Mucosa of gallbladder (tissue), 1 donor: ENCODE measurements around the gene ZDHHC14. TPM values are rescaled to one million over a fixed set of nuclear protein-coding genes. Genes with fewer than 3 reads are reported as not detected.
"Not testable (repeated sequence)": the region's sequence is repeated elsewhere in the genome, so short reads cannot be mapped to it uniquely, and the experiment has no call there.

ENCODE experiments used
- DNase-seq: peaks from one replicate; pipeline ENCODE4 v3.0.0-alpha.2; 2020; ENCODE audit warnings: low spot score
- total RNA-seq: library from RNA; stranded (reverse); gene quantifications from one replicate; pipeline ENCODE4 v1.2.1, GENCODE V29; 2021
- donor health status: DM: no; HTN: no; CAD: no.

ZDHHC14 gene
- 17.8 TPM for total RNA-seq

GRCh38 chr6:157380779-157381561 is at the start of gene ZDHHC14:
ZDHHC14 (plus strand) TSS chr6:157381190.
- peak; percentile 90 for DNase-seq

DNA sequence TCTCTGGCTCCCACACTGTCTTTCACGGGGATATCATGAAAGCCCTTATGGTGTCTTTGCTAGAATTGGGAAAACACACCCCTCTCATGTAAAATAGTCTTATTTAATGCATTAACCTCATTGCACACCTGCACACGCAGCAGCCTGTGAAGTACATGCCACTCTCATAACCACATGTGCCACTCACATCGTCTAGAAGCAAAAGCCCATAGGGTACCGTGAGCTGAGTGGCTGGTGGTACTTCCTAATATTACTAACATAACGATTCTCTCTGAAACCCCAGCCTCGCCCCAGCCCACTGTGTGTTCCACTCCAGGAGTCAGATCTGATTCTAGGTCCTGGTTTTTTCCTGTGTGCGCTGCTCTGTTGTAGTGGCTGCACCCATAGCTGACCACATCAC is 48.2 kb upstream of the ZDHHC14 start:
- DNase-seq = no peak

GRCh38 chr6:157333537-157333936 is 47.5 kb upstream of the ZDHHC14 start:
- DNase-seq = no peak

DNA sequence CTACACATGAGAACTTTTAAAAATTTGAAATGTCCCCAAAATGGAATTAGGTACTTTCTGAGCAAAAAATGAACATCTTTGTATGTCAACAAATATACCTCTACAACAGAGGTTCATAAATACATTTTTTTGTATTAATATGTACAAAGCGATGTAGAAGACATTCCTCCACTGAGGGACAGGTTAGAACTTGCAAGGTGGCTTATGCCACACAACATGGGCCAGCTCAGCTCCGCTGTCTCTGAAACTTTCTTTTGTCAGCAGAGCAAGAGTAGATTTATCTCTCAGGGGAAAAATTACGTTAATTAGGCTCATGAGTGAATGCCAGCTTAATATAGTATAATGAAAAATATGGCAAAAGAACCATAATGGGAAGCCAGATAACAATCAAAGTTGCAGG is 47.0 kb upstream of the ZDHHC14 start:
- no peak for DNase-seq

- DNase-seq = no peak
Observed at GRCh38 chr6:157335829-157336228, 45.2 kb upstream of the ZDHHC14 start.

- DNase-seq = not testable (repeated sequence)
Observed at GRCh38 chr6:157337276-157337675, 43.7 kb upstream of the ZDHHC14 start.

- no peak for DNase-seq
Observed at GRCh38 chr6:157337751-157338150, 43.2 kb upstream of the ZDHHC14 start.

DNA sequence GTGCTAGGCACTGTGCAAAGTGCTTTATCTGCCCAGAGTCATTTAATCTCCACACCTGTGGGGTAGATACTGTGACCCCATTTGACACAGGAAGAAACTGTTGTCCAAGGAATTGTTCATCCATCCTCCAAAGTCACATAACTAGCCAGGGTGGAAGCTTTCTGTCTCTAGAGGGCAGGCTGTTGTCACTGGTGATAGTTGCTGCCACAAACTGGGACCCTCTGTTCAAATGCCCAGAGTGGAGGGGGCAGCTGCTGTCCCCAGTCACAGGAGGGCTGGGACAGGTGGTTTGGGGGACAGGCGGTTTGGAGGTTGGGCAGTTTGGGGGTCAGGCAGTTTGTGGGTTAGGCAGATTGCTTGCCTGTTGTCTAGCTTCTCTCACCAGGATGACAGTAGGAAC is 41.6 kb upstream of the ZDHHC14 start:
- DNase-seq = no peak

DNA sequence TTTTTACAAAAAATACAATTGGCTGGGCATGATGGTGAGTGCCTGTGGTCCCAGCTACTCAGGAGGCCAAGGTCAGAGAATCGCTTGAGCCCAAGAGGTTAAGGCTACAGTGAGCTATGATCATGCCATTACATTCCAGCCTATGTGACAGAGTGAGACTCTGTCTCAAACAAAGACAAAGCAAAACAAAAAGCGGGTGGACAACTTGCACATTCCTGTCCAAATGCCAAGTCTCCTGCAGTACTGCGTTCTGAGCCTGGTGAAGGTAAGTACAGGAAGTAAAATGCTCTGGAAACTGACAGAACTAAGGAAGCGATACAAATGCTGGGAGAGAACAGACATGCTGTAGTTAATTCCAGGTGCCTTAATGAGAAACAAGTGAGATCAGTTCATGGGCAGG is 37.3 kb upstream of the ZDHHC14 start:
- no peak for DNase-seq

DNA sequence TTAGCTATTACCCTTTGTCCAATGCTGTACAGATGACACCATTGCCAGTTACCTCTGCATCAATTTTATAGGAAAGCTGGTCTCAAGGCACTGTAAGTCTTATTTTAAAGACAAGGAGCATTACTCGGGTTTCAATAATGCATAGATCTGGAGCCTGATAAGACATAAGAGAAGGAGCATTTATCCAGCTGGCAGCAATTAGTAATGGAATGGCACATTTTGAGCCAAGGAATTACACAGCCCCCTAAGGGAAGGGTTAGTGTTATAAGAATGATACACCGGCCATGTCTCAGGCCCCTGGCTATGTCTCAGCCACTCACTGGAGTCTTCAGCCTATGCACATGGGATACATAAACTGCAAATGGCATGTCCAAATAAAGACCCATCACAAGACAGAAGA is 34.6 kb upstream of the ZDHHC14 start:
- no peak for DNase-seq

GRCh38 chr6:157358287-157358686 is 22.7 kb upstream of the ZDHHC14 start:
- DNase-seq = no peak

DNA sequence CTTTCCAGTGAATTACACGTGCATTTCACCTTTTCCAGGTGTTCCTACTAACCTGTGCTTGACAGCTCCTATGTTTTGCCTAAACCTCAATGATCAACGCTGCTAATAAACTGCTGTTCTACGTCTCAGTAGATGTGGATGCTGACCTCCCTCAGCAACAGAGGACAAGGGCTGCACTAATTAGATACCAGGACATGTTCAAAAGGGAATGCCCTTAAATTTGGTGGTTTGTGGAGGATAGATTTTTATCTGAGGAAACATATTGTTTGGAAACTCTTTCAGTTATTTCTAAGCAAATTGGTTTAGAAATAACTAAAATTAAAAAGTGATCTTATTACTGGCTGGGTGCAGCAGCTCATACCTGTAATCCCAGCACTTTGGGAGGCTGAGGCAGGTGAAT is 19.1 kb upstream of the ZDHHC14 start:
- DNase-seq = no peak

- no peak for DNase-seq
Observed at GRCh38 chr6:157364705-157365104, 16.3 kb upstream of the ZDHHC14 start.

DNA sequence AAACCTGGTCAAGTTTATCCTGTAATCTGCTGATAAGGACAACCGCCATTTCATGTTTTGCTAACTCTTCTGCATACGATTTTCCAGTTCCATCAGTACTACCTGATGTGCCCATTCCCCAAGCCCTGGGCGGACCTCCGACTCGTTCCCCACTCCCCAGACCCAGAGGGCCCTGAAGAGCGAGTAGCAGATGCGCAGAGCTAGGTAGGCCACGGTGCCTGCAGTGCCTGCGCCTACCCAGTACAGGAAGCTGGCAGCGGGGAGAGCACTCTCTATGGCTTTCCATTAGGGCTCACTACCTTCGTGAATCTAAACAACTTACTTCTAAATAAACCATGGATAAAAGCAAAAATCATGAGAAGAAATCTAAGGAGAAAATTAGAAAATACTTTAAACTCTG is 14.3 kb upstream of the ZDHHC14 start:
- no peak for DNase-seq

- DNase-seq = no peak
Observed at GRCh38 chr6:157368359-157369049, 12.5 kb upstream of the ZDHHC14 start.

- no peak for DNase-seq
Observed at GRCh38 chr6:157370755-157371154, 10.2 kb upstream of the ZDHHC14 start.

DNA sequence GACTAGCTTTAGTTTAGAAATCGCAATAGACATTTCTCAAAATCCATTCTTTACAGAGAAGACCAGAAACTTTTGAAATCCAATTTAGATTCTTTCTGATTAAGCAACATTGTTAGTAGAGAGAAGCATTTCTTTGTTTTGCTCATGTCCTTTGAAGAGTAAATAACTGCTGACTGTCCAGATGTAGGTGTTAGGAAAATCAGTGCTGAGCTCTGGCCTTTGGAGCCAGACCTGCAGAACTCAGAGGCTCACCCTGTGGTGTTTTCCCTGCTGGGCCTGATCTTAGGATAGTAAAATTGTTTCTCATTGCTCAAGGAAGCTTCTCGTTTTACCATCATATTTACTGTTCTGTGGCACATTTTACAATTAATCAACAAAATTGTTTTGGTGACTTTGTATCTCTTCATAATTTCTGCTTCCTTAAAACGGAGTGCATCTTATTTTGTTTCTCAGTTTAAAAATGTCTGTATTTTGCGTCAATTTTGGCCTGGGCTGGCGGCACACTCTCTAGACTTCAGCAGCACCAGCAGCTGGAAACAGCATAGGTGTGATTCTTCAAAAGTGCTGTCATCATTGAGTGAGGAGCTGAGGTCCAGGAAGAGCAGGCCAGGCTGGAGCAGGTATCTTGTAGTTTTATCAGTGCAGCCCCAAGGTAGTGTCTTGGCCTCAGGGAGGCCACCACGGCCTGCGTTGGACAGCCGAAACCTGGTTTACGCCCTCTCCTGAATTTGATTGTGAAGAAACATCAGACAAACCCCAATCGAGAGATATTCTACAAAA is 8.3 kb upstream of the ZDHHC14 start:
- DNase-seq = no peak

DNA sequence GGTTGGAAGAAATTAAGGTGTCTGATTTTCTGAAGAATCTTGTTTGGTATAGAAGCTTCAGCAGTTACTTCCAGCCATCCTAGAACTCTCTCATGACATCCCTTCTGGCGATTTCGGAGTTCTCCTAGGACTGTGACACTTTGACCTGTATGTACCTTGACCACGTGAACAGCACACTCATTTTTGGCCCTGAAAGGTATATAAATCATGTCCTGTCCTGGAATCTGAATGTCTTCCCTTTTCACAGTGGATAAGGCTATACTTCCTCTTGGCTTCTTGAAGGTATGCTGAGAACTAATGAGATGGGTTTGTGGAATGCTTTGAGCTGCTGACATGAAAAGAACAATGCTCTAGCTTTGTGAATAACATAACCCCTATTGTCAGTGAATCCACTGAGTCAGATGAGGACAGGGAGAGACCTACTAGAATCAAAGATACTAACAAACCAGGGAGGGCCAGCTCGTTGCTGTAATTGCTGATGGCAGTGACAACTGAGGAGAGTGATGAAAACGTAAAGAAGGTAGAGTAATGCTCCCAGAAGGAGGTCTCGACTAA is 6.0 kb upstream of the ZDHHC14 start:
- no peak for DNase-seq

DNA sequence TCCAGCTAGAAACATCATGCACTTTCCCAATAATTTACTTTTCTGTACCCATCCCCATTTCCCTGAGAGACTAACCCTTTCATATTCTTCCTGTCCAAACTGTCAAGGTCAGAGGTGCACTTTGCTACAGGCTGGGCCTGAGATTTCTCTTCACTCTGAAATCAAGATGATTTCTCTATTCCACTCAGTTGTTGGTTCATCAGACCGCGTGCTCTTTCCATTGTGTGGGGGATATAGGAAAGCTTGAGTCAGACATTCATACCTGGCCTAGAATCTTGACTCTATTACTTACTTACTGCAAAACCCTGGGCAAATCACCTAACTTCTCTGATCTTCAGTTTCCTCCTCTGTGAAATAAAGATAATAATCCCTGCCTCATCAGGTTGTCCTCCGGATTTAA is 4.7 kb upstream of the ZDHHC14 start:
- no peak for DNase-seq

DNA sequence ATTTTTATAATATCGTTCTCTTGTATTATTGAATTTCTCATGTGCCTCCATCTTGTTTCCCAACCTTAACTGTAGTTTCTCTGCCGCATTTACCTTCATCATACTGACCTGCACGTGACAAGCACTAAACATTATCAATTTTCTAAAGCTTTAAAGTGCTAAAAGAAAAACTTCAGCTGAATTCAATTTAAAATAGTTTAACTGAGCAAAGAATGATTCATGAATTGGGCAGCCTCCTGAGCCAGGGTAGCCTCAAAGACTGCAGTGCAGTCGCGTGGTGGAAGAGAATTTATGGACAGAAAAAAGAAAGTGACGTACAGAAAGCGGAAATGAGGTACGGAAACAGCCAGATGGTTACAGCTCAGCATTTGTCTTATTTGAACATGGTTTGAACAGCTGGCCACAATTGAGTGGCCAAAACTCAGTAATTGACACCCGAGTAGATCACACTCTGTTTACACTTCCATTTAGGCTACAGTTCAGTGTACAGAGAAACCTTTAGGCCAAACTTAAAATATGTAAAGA is 4.2 kb upstream of the ZDHHC14 start:
- no peak for DNase-seq

- peak; percentile 92 for DNase-seq
Observed at GRCh38 chr6:157379656-157380457, 1.1 kb upstream of the ZDHHC14 start.
